ENCODE data around the gene KRTAP2-2.

Gene KRTAP2-2

GRCh38 chr17:41020336-41020735 lies 34.7 kb downstream of the KRTAP2-2 start:
- DNase-seq = peak; percentile 44

GRCh38 chr17:41019415-41019814 lies 35.6 kb downstream of the KRTAP2-2 start:
- DNase-seq = no peak

GRCh38 chr17:41018541-41018940 lies 36.5 kb downstream of the KRTAP2-2 start:
- DNase-seq = no peak

- no peak for DNase-seq
Observed at GRCh38 chr17:41016578-41017215, 38.3 kb downstream of the KRTAP2-2 start.

GRCh38 chr17:41015454-41015853 lies 39.6 kb downstream of the KRTAP2-2 start:
- DNase-seq = no peak

GRCh38 chr17:41013606-41014005 lies 41.4 kb downstream of the KRTAP2-2 start:
- no peak for DNase-seq

GRCh38 chr17:41013181-41013580 lies 41.8 kb downstream of the KRTAP2-2 start:
- no peak for DNase-seq

GRCh38 chr17:41012326-41013120 lies 42.5 kb downstream of the KRTAP2-2 start:
- DNase-seq = no peak

GRCh38 chr17:41010441-41010840 lies 44.6 kb downstream of the KRTAP2-2 start:
- no peak for DNase-seq

GRCh38 chr17:41009936-41010335 lies 45.1 kb downstream of the KRTAP2-2 start:
- no peak for DNase-seq

GRCh38 chr17:41009301-41009760 lies 45.7 kb downstream of the KRTAP2-2 start:
- no peak for DNase-seq

- no peak for DNase-seq
Observed at GRCh38 chr17:41008811-41009210, 46.2 kb downstream of the KRTAP2-2 start, which contains the start of gene KRTAP3-1. Gene KRTAP3-1, minus strand, starts transcription at chr17:41009128. Its CDS starts 54 bp downstream, at chr17:41009074.
